ENCODE results near the gene LRFN3.
A peak's percentile ranks its signal among the peaks of the same experiment; 100 is the strongest.
"Not testable (repeated sequence)": the region's sequence is repeated elsewhere in the genome, so short reads cannot be mapped to it uniquely, and the experiment has no call there.

The LRFN3 gene

DNA sequence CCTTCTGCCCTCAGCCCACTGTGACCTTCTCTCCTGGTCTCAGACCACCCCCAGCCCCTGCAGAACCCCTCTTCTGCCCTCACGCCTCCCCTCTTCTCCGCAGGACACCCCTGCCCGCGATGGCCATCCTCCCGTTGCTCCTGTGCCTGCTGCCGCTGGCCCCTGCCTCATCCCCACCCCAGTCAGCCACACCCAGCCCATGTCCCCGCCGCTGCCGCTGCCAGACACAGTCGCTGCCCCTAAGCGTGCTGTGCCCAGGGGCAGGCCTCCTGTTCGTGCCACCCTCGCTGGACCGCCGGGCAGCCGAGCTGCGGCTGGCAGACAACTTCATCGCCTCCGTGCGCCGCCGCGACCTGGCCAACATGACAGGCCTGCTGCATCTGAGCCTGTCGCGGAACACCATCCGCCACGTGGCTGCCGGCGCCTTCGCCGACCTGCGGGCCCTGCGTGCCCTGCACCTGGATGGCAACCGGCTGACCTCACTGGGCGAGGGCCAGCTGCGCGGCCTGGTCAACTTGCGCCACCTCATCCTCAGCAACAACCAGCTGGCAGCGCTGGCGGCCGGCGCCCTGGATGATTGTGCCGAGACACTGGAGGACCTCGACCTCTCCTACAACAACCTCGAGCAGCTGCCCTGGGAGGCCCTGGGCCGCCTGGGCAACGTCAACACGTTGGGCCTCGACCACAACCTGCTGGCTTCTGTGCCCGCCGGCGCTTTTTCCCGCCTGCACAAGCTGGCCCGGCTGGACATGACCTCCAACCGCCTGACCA lies 3.3 kb downstream of the LRFN3 start:
- no peak for DNase-seq (ENCODE audit: low spot score)

DNA sequence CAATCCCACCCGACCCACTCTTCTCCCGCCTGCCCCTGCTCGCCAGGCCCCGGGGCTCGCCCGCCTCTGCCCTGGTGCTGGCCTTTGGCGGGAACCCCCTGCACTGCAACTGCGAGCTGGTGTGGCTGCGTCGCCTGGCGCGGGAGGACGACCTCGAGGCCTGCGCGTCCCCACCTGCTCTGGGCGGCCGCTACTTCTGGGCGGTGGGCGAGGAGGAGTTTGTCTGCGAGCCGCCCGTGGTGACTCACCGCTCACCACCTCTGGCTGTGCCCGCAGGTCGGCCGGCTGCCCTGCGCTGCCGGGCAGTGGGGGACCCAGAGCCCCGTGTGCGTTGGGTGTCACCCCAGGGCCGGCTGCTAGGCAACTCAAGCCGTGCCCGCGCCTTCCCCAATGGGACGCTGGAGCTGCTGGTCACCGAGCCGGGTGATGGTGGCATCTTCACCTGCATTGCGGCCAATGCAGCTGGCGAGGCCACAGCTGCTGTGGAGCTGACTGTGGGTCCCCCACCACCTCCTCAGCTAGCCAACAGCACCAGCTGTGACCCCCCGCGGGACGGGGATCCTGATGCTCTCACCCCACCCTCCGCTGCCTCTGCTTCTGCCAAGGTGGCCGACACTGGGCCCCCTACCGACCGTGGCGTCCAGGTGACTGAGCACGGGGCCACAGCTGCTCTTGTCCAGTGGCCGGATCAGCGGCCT lies 4.1 kb downstream of the LRFN3 start:
- DNase-seq (ENCODE audit: low spot score): no peak

DNA sequence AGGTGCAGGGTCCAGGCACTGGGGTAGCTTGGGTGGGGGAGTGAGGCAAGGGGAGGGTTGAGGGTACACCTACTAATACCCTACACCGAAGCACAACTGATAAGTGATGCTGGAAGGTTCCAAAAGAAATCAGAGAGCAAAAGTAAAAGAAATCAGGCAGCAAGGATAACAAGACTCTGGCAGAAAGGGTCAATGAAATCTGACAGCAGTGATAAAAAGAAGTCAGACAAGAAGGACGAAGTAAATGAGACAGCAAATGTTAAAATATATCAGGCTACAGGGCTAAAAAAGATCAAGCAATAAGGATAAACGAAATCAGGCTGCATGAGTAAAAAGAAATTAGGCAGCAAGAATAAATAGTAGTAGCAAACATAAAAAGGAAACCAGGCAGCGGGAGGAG lies 4.7 kb downstream of the LRFN3 start:
- DNase-seq (ENCODE audit: low spot score): no peak

DNA sequence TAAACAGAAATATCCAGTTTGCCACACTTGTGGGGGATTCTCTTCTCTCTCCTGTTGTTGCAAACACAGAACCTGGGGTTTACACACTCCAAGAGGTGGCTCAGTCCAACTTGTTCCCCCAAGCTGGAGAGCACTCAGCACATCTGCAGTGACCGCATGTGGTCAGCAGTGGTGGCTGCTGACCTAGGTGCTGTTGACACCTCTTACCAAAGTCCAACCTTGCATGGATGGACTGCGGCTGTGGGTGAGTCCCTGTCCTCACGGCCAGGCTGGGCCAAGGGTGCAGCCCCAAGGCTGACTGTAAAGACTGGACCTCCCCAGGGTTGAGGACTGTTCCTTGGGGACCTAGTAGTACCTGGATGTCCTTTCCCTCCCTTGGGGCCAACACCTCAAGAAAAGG lies 6.1 kb downstream of the LRFN3 start:
- no peak for DNase-seq (ENCODE audit: low spot score)

DNA sequence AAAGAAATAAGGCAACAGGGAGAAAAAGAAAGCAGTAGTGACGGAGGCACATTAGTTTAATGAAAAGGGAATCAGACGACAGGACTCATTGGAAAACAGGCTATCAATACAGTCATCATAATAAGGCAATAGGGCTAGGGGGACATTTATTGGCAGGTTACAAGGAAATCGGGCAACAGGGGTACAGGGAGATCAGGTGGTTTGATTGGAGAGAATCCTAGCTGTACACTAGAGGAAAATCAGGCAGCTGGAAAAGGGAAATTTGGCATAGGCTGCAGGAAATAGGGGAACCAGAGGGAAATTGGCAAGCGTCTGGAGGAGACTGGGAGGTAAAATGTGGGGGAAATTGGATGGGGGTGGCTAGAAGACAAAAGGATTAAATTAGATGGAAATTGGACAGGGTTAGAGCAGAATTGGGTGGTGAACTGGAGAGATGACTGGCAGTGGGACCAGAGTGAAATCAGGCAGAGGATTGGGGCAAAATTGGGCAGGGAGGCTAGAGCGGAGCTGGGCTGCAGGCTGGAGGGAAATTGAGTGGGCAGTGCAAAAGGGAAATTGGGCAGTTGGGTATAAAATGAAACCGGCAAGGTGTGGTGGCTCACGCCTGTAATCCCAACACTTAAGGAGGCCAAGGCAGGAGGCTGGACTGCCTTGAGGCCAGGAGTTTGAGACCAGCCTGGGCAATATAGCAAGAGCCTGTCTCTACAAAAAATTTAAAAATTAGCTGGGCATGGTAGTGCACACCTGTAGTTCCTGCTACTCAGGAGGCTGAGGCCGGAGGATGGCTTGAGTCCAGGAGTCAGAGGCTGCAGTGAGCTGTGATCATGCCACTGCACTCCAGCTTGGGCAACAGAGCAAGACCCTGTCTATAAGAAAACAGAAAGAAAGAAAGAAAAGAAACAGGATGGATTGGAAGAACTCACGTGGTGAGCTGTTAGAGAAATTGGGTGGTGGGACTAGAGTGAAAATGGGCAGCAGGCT lies 7.4 kb downstream of the LRFN3 start:
- DNase-seq (ENCODE audit: low spot score): no peak

DNA sequence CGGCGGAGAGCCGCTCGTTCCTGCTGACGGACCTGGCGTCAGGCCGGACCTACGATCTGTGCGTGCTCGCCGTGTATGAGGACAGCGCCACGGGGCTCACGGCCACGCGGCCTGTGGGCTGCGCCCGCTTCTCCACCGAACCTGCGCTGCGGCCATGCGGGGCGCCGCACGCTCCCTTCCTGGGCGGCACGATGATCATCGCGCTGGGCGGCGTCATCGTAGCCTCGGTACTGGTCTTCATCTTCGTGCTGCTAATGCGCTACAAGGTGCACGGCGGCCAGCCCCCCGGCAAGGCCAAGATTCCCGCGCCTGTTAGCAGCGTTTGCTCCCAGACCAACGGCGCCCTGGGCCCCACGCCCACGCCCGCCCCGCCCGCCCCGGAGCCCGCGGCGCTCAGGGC lies 8.4 kb downstream of the LRFN3 start:
- DNase-seq (ENCODE audit: low spot score): no peak

DNA sequence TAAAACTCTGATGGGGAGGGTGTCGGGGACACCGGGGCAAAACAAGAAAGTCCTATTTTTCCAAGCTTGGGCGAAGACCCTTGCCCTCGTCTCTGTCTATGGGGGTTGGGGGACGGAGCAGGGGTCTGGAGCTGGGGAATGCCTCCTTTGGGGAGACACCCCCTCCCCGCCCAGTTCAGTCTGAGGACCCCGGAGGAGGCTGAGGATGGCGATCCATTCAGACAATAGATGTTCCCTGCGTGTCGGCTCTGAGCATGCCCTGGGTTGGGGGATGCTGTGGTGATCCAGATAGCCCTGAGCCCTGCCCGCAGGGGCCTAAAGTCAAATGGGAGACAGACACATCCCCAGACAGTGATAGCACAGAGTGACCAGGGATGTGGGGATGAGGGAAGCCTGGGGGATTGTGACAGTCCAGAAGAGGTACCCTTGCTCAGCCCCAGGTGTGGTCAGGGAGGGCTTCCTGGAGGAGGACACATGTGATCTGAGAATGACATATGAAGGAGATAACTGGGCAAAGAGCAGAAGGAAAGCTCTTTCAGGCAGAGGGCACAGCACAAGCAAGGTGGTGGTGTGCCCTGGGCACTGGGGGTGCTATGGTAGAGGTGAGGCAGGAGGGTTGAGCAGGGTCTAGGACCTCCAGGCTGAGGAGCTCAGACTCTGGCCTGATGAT lies 9.1 kb downstream of the LRFN3 start:
- no peak for DNase-seq (ENCODE audit: low spot score)

DNA sequence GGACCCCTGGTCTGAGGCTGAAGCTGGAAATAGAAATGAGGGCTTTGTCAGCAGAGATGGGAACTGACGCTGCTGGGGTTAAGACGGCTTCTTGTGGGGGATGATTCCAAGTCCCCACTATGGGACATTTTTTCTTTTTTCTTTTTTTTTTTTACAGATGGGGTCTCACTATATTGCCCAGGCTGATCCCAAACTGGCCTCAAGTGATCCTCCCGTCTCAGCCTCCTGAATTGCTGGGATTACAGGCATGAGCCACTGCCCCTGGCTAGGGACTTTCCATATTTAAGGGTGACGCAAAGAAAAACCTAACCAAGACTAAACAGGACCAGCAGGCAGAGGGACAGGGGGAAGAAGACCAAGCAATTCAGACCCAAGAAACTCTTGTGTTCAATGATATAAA lies 10.0 kb downstream of the LRFN3 start:
- DNase-seq (ENCODE audit: low spot score): no peak

DNA sequence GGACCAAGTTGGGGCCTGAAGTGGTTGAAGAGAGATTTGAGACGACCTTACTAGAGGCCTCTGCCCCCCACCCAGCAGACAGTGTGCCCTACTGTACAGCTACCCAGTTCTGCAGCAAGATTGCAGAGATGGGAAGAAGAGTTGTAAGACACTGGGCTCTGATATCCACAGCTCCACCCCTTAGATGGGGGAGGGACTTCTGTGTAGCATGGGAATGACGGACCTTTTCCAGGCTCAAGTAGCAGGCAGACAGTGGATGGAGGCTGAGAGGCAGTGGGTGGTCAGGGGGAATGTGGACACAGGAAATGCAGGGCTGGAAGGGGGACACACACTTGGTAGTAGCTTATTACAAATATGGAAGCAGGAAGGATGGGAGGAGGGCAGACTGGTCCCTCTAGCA lies 13.0 kb downstream of the LRFN3 start:
- DNase-seq (ENCODE audit: low spot score): no peak

DNA sequence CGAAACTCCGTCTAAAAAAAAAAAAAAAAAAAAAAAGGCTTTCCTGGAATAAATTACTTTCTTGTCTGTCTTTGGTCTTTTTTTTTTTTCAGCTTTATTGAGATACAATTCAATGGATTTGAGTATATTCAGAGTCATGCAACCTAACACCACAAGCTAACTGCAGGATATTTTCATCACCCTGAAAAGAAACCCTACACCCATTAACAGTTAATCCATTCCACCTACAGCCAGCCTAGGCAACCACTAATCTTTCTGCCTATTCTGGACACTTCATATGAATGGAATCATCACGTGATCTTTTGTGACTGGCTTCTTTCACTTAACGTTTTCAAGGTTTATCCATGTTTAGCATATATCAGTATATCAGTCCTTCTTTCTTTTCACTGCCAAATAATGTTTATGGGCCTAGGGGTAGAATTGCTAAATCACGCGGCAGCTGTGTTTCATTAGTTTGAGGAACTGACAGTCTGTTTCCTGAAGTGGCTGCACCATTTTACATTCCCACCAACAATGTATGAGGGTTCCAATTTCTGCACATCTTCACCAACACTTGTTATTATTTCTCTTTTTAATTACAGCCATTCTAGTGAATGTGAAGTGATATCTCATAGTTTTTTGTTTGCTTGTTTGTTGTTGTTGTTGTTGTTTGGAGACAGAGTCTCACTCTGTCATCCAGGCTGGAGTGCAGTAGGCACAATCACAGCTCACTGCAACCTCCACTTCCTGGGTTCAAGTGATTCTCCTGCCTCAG lies 19.9 kb downstream of the LRFN3 start:
- no peak for DNase-seq (ENCODE audit: low spot score)

DNA sequence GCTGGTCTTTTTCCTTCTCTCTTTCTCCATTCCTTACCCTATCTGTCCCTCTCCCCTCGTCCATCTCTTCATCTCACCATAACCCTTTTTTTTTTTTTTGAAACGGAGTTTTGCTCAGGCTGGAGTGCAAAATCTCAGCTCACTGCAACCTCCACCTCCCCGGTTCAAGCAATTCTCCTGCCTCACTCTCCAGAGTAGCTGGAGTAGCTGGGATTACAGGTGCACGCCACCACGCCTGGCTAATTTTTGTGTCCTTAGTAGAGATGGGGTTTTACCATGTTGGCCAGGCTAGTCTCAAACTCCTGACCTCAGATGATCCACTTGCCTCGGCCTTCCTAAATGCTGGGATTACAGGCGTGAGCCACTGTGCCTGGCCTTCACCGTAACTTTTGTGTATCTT lies 21.2 kb downstream of the LRFN3 start:
- DNase-seq (ENCODE audit: low spot score): not testable (repeated sequence)

DNA sequence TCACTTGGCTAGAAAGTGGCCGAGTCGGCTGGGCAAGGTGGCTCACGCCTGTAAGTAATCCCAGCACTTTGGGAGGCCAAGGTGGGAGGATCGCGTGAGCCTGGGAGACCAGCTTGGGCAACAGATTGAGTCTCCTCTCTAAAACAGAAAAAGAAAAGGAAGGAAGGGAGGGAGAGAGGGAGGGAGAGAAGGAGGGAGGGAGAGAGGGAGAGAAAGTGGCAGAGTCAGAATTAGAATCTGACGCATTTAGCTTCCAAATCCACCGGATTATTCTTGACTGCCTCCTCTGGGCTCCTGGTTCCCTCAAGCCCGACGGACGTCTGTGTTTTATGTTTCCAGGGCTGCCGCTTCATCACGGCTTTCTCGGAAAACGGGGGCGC lies 22.5 kb downstream of the LRFN3 start:
- no peak for DNase-seq (ENCODE audit: low spot score)

DNA sequence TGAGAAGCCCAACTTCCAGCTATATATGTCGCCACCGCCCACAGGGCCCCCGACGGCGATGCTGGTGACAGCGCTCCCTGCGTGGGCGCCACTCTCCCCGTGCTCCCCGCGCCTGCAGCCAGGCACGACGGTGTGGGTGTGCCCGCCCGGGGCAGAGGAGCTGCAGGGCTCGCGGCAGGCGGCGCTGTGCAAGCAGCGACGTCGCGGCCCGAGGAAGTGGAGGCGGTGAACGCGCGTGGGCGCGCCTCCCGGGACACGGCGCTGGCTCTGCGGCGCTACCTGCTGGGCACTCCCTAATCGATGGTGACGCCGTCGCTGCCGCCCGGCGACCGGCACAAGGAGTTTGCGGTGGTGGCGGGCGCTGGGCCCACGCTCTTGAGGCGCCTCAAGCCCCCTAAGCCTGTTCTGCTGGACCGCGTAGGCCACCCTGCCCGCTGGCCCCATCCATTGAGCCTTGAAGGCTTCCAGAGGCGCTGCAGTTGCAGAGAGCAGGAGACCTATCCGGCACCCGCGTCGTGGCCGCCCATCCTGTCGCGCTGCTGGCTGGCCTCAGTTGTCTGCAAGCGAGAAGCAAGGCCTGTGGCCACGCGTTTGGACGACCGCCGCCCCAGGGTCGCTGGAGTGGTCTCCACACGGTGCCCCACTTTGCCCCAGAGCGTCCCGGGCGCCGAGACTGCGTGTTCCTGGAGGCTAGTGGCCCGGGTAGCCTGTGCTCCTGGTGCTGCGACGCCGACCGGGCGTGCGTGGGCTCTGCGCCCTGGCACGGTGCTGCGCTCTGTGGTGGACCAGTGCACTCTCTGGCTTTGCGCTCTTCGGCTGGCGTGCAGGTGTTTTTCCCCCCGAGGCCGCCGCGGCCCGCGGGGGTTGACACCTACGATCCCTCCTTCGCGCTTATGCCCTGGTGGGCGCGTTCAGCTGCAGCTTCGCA lies 23.1 kb downstream of the LRFN3 start:
- DNase-seq (ENCODE audit: low spot score): no peak

DNA sequence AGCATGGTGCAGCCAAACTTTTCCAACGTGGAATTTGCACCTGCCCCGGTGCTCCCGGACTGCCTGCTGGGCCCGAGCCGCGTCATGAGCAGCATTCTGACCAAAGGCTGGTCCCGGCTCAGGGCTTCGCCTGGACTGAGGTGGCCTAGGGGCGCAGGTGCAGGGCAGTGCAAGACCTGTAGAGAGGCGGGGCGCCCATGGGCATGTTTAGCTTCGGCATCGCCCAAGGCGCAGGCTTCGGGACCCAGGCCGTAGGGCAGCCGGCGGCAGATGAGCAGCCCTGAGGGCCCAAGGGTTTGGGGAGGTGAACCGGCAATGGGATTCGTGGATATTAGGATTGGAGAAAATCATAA lies 23.8 kb downstream of the LRFN3 start:
- no peak for DNase-seq (ENCODE audit: low spot score)

DNA sequence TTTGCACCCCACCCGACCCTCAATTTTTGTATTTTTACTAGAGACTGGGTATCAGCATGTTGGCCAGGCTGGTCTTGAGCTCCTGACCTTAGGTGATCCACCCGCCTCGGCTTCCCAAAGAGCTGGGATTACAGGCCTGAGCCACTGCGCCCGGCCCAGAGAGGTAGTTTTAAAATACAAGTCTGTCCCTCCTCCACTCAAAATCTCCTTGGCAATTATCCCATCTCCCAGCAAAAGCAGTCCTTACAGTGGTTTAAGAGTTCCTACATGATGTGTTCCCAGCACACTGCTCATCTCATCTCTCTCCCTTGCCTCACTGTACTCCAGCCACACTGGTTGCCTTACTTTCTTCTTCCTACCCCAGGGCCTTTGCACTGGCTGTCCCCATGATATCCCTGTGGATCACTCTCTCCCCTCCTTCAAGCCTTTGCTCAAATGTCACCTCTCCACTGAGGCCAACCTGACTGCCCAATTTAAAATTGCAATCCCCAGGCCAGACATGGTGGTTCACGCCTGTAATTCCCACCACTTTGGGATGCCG lies 24.3 kb downstream of the LRFN3 start:
- no peak for DNase-seq (ENCODE audit: low spot score)

DNA sequence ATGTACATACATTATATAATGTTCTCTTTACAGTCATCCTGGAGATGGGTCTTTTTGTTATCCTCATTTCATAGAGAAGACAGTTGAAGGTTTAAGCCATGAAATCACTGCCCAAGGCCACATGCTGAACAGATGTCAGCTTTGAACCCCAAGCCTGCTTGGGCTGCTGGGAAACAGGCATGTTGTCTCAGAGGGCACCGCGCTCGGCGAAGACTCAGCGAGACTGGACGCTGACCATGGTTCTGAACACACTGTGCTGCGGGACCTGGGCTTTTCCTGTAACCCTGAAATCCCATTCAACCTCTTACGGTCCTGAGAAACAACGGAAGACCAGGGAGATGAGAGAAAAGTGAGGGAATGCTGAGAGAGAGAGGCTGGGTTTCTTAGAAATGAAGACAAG lies 27.3 kb downstream of the LRFN3 start:
- DNase-seq (ENCODE audit: low spot score): peak; percentile 28

DNA sequence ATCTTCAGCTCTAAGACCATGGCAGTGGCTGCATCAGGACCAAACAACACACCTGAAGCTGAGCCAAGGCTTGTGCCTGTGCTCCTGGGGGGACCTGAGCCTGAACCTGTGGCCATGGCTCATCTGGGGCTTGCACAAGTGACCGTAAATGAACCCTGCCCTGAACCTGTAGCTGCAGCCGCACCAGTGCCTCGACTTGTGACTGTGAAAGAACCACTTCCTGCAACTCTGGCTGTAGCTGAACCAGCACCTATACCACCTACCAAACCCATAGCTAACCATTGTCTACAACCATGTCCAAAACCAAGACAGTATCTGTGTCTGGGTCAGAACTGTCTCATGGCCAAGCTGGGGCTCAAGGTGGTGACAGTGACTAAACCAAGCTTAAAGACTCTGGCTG lies 30.6 kb downstream of the LRFN3 start:
- DNase-seq (ENCODE audit: low spot score): no peak

DNA sequence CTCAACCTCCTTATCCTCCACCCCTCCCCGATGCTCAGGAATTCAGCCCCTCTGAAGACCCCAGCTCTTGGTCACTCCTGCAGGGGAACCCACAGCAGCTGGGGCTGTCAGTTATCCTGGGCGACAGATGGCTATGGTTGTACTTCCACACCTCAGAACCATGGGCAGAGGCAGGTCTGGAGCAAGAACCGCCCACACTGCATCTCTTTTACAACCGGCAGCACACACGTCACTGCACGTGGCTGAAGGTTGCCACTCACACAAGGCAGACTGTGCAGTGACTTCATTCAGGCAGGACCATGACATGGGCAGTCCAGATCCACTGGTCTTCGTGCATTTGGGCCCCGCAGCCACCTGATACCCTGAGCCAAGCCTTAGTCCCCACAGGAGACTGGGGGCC lies 37.3 kb downstream of the LRFN3 start:
- no peak for DNase-seq (ENCODE audit: low spot score)

DNA sequence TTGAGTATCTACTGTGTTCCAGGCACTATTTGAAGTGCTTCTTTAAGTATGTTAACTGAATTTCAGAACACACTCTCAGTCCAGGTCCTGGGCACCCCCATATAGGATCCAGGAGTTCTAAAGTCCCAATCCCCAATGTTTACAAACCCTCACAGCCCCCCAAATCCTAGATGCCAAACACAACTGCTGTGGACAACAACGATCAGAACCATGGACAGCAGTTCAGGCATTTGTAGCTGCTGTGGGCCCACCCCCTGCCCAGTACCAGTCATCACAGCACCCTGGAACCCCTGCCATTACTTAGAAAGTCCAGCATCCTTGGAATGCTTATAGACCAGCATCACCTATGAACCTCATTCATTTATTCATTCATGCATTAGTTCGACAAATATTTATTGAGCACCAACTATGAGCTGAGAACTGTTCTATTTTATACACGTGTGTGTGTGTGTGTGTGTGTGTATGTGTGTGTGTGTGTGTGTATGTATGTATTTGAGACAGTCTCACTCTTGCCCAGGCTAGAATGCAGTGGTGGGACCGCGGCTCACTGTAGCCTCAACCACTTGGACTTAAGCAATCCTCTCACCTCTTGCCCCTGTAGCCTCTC lies 39.5 kb downstream of the LRFN3 start:
- DNase-seq (ENCODE audit: low spot score): no peak

Measured in LoVo (cell line).